GM19239 (cell line): ENCODE measurements around the gene PPP1R36.

ENCODE experiments used
- DNase-seq: peaks from one replicate; pipeline ENCODE4 v3.0.0; 2011; ENCODE audit warnings: low spot score; ENCODE audit not compliant: insufficient read length
- FAIRE-seq: peaks from 2 replicates; lab custom pipeline; 2011; peaks lifted over from hg19 to GRCh38; lab: Jason Lieb, UNC

PPP1R36 gene

DNA sequence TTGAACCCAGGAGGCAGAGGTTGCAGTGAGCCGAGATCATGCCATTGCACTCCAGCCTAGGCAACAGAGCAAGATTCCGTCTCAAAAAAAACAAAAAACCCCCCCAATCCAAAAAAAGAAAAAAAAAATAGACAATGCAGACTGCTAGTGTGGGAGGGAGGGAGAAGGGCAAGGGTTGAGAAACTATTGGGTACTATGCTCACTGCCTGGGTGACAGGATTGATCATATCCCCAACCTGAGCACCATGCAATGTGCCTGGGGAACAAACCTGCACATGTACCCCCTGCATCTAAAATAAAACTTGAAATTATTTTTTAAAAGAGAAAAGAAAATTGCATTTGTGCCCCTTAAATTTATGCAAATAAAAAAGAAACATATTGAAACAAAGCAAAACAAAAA lies 88.9 kb downstream of the PPP1R36 start:
- FAIRE-seq = no peak
- DNase-seq = no peak
